Endothelial cell of umbilical vein (primary cell): ENCODE data around the gene RINL. TPM values are rescaled to one million over a fixed set of nuclear protein-coding genes. Genes with fewer than 3 reads are reported as not detected.

Source experiments
- BruUV-seq: library from RNA; stranded (reverse); fragments of 400-500 nt; replicated peaks from 2 replicates; lab custom pipeline; 2021; lab: Mats Ljungman, UMichigan
- CTCF ChIA-PET: fragments of 300-600, 350-600 bp; sonication (Branson Sonifier 250); formaldehyde crosslinking; loops from one replicate; lab custom pipeline; 2021; ENCODE audit warnings: antibody characterized with exemption, inconsistent platforms; lab: Charles Lee
- POLR2A ChIA-PET: fragments of 300-600, 350-600 bp; sonication (Branson Sonifier 250); formaldehyde crosslinking; loops from one replicate; lab custom pipeline; 2021; ENCODE audit warnings: antibody characterized with exemption, inconsistent platforms; lab: Charles Lee
- DNase-seq: peaks from one replicate; pipeline ENCODE4 v3.0.0-alpha.2; 2011; ENCODE audit warnings: low read depth, low spot score
- FAIRE-seq: peaks from 2 replicates; lab custom pipeline; 2011; peaks lifted over from hg19 to GRCh38; lab: Jason Lieb, UNC
- H2AFZ ChIP-seq: 2 replicates; pipeline ENCODE4 v1.6.0; 2012; ENCODE audit warnings: low read depth, low read length, control low read depth, inconsistent platforms
- H3K27ac ChIP-seq: 2 replicates; pipeline ENCODE4 v1.5.1; 2011; ENCODE audit warnings: low read depth, mild to moderate bottlenecking, control low read depth, low read length, moderate library complexity; ENCODE audit not compliant: insufficient read depth
- H3K27me3 ChIP-seq, 2 experiments: 2 replicates each; pipeline versions ENCODE4 v1.6.0 to v1.6.1; 2011; ENCODE audit warnings: low read length in 2 of 2, mixed read lengths in 1 of 2; ENCODE audit not compliant: control insufficient read depth in 2 of 2, insufficient read depth in 2 of 2
- H3K36me3 ChIP-seq, 2 experiments: 2 replicates in 1 of 2; 3 replicates in 1 of 2; pipeline ENCODE4 v1.5.1; 2011; ENCODE audit warnings: low read length in 2 of 2, mild to moderate bottlenecking in 1 of 2, moderate library complexity in 1 of 2; ENCODE audit not compliant: control insufficient read depth in 2 of 2, insufficient read depth in 2 of 2; ENCODE audit errors: extremely low read depth in 1 of 2
- H3K4me1 ChIP-seq: 3 replicates; pipeline ENCODE4 v1.5.1; 2011; ENCODE audit warnings: mild to moderate bottlenecking, low read length; ENCODE audit not compliant: control insufficient read depth, insufficient read depth; ENCODE audit errors: extremely low read depth
- H3K4me2 ChIP-seq: 2 replicates; pipeline ENCODE4 v1.6.1; 2011; ENCODE audit warnings: low read length, control low read depth, mixed read lengths; ENCODE audit not compliant: insufficient read depth
- H3K4me3 ChIP-seq, 3 experiments: fragments of 200-600 bp in 1 of 3; sonication (generic), shearing (Covaris generic) in 1 of 3; replicated peaks in 1 of 3; 2 replicates each; pipeline ENCODE4 v1.5.1; 2011 to 2016; ENCODE audit warnings: control low read depth in 3 of 3, low read length in 3 of 3, mild to moderate bottlenecking in 2 of 3, inconsistent platforms in 1 of 3, low read depth in 1 of 3, moderate library complexity in 1 of 3; ENCODE audit not compliant: insufficient read depth in 1 of 3
- H3K79me2 ChIP-seq: 2 replicates; pipeline ENCODE4 v1.6.0; 2012; ENCODE audit warnings: low read length, inconsistent platforms; ENCODE audit not compliant: control insufficient read depth, insufficient read depth
- H3K9ac ChIP-seq: replicated peaks from 2 replicates; pipeline ENCODE3; 2011; ENCODE audit warnings: low read length, control low read depth; ENCODE audit not compliant: insufficient read depth; ENCODE audit errors: extremely low read depth
- H3K9me1 ChIP-seq: replicated peaks from 3 replicates; pipeline ENCODE4 v1.6.0; 2011; ENCODE audit warnings: mild to moderate bottlenecking, low read length; ENCODE audit not compliant: control insufficient read depth, insufficient read depth; ENCODE audit errors: extremely low read depth
- H3K9me3 ChIP-seq: replicated peaks from 2 replicates; pipeline ENCODE4 v1.5.1; 2012; ENCODE audit warnings: low read length, inconsistent platforms; ENCODE audit not compliant: control insufficient read depth, insufficient read depth
- H4K20me1 ChIP-seq: replicated peaks from 2 replicates; pipeline ENCODE3; 2011; ENCODE audit warnings: mild to moderate bottlenecking, low read length; ENCODE audit not compliant: control insufficient read depth, insufficient read depth; ENCODE audit errors: extremely low read depth
- CTCF ChIP-seq, 2 donors: IDR thresholded peaks; 1 replicate in 1 of 2; 2 replicates in 1 of 2; pipeline ENCODE4 v1.5.1; 2011; ENCODE audit warnings: low read length in 2 of 2, mild to moderate bottlenecking in 2 of 2, moderate library complexity in 2 of 2, control low read depth in 1 of 2, inconsistent platforms in 1 of 2, low read depth in 1 of 2; ENCODE audit not compliant: insufficient read depth in 1 of 2; ENCODE audit errors: extremely low read depth in 1 of 2
- EZH2 ChIP-seq: IDR thresholded peaks from 2 replicates; pipeline ENCODE4 v1.6.1; 2012; ENCODE audit warnings: borderline replicate concordance, low read depth, mild to moderate bottlenecking, moderate library complexity, low read length, inconsistent platforms; ENCODE audit not compliant: severe bottlenecking
- JUN ChIP-seq: IDR thresholded peaks from 2 replicates; pipeline ENCODE4 v1.6.1; 2011; ENCODE audit warnings: borderline replicate concordance, low read depth; ENCODE audit not compliant: insufficient read length, insufficient read depth
- MAX ChIP-seq: IDR thresholded peaks from 2 replicates; pipeline ENCODE4 v1.6.1; 2011; ENCODE audit not compliant: insufficient read depth, insufficient read length
- MYC ChIP-seq: IDR thresholded peaks from one replicate; pipeline ENCODE4 v1.6.1; 2011; ENCODE audit warnings: mild to moderate bottlenecking, low read depth, low read length
- POLR2A ChIP-seq: IDR thresholded peaks from 2 replicates; pipeline ENCODE4 v1.6.1; 2012; ENCODE audit warnings: low read depth, mild to moderate bottlenecking, control low read depth, low read length
- POLR2AphosphoS5 ChIP-seq: IDR thresholded peaks from 2 replicates; pipeline ENCODE4 v1.6.1; 2012; ENCODE audit warnings: low read depth, mild to moderate bottlenecking, control low read depth, low read length, moderate library complexity; ENCODE audit not compliant: insufficient read depth
- dilution Hi-C: fragments of 300-500 bp; cut with MboI; formaldehyde crosslinking; loops from one replicate; pipeline ENCODE4 v1.15.0; 2019; ENCODE audit warnings: low sequenced_read_pairs; ENCODE audit not compliant: extremely low pct_ligation_motif_present
- intact Hi-C: fragments of 100-400 bp; cut with micrococcal nuclease; formaldehyde crosslinking; loops from one replicate; pipeline ENCODE4 v1.10.0; 2022
- polyA plus RNA-seq, 4 experiments: library from polyadenylated mRNA; depleted of rRNA in 3 of 4; stranded (reverse) in 3 of 4; unstranded in 1 of 4; fragments of >200 nt; gene quantifications; 2 replicates each; pipeline versions ENCODE4 v1.2.1 to v1.2.3, GENCODE V29; 2011 to 2012; ENCODE audit warnings: missing spikeins in 1 of 4
- total RNA-seq: library from RNA; stranded (reverse); gene quantifications from 2 replicates; pipeline ENCODE4 v1.2.3, GENCODE V29; 2021

Gene RINL
- total and polyA plus RNA-seq, 2 donors (not counting 3 experiments of a cell fraction or from before 2014, with no cell fraction given), result 5.3 to 10.1 TPM

- Histone ChIP-seq H3K79me2 (no peaks in the 10 kb centered on the region), H3K9ac (no peak overlapping the region), H2AFZ (no peak overlapping the region), H3K27ac (no peak overlapping the region), H3K9me1 (no peaks in the 10 kb centered on the region), H3K27me3 (no peaks in the 10 kb centered on the region), H3K4me2 (peak overlapping the region; percentile 78), H4K20me1 (no peaks in the 10 kb centered on the region), H3K9me3 (no peaks in the 10 kb centered on the region), H3K4me1 (peaks cover 8% of the 10 kb centered on the region), H3K4me3 (no peak overlapping the region), H3K36me3 (no peaks in the 10 kb centered on the region)
- intact Hi-C loops (no loop called here), dilution Hi-C loops (no loop called here)
- BruUV-seq, result no TSS peak
- POLR2A ChIA-PET, result no interaction called here
- no peak for FAIRE-seq
- no peak for DNase-seq
- TF ChIP-seq EZH2, result no peak
- TF ChIP-seq MAX, result no peak
- no peak for TF ChIP-seq POLR2A
- no peak for TF ChIP-seq MYC
- CTCF ChIA-PET, result interaction anchor here (0.7 to 1.5 kb wide), 2 partner anchors 13 to 30 kb away, joined by 3 to 6 read pairs; partner anchors contain the start of gene NFKBIB
Measured at GRCh38 chr19:38870612-38871011, 7.5 kb downstream of the RINL start.

GRCh38 chr19:38869836-38870607 is 8.1 kb downstream of the RINL start:
- BruUV-seq, result no TSS peak
- CTCF ChIA-PET, result interaction anchor here (0.7 to 3.8 kb wide), 11 partner anchors 9 to 100 kb away, joined by 3 to 14 read pairs (median 5); partner anchors contain the start of genes ECH1, MRPS12, NFKBIB and SARS2

More at GRCh38 chr19:38869836-38870607, 8.1 kb downstream of the RINL start:
- POLR2A ChIA-PET, result interaction anchor here (0.6 kb wide), 1 partner anchor 265 kb away, joined by 4 read pairs; no protein-coding TSS in a partner anchor
- DNase-seq, result peak; percentile 61
- Histone ChIP-seq H3K9me1 (no peaks in the 10 kb centered on the region), H3K36me3 (no peaks in the 10 kb centered on the region), H3K27me3 (no peaks in the 10 kb centered on the region), H3K9ac (no peak overlapping the region), H3K9me3 (no peaks in the 10 kb centered on the region), H3K27ac (no peak overlapping the region), H2AFZ (peak overlapping the region; percentile 96), H3K4me1 (peaks cover 9% of the 10 kb centered on the region), H3K4me3 (peak overlapping the region; percentile 3 to 40 (median 33)), H3K4me2 (peak overlapping the region; percentile 78), H3K79me2 (no peaks in the 10 kb centered on the region), H4K20me1 (no peaks in the 10 kb centered on the region)
- dilution Hi-C loops, result no loop called here
- peak; percentile 79 for FAIRE-seq
- intact Hi-C loops, result loop anchor here (1.0 kb wide), 2 partner anchors 20 to 39 kb away; partner anchors contain the start of gene ECH1
- TF ChIP-seq MYC (peak; percentile 36), JUN (no peak), CTCF (IDR thresholded peaks at IDR 0.05; ENCODE audit: extremely low read depth in 1 of 2, insufficient read depth in 1 of 2, low read depth in 1 of 2, low read length in 2 of 2) (peak; percentile 75 to 84), POLR2AphosphoS5 (peak; percentile 48)
